Iris pigment epithelial cell (primary cell): ENCODE measurements around the gene ADGRD1.
"Not testable (repeated sequence)": the region's sequence is repeated elsewhere in the genome, so short reads cannot be mapped to it uniquely, and the experiment has no call there.

ENCODE experiments used
- DNase-seq: peaks from one replicate; pipeline ENCODE4 v3.0.0-alpha.2; 2011; ENCODE audit warnings: low read depth

Gene ADGRD1

DNA sequence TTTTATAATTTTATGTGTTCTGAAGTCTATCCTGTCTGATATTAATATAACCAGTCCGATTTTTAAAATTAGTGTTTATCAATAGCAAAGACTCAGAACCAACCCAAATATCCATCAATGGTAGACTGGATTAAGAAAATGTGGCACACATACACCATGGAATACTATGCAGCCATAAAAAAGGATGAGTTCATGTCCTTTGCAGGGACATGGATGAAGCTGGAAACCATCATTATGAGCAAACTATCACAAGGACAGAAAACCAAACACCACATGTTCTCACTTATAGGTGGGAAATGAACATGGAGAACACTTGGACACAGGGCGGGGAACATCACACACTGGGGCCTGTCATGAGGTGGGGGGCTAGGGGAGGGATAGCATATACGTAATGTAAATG, 16.2 kb upstream of the ADGRD1 start:
- not testable (repeated sequence) for DNase-seq

DNA sequence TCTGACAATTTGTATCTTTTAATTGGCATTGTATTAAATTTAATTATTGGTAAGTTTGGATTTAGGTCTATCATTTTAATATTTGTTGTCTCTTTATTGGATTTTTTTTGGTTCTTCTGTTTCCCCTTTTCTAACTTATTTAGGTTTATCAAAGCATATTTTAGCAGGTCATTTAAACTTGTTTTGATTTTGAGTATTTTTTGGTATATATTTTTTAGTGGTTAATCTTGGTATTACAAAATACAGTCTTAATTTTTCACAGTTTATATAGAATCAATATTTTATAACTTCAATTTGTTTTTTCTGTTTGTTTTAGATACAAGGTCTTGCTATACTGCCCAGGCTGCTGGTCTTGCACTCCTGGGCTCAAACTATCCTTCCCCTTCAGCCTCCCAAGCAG, 15.5 kb upstream of the ADGRD1 start:
- no peak for DNase-seq

DNA sequence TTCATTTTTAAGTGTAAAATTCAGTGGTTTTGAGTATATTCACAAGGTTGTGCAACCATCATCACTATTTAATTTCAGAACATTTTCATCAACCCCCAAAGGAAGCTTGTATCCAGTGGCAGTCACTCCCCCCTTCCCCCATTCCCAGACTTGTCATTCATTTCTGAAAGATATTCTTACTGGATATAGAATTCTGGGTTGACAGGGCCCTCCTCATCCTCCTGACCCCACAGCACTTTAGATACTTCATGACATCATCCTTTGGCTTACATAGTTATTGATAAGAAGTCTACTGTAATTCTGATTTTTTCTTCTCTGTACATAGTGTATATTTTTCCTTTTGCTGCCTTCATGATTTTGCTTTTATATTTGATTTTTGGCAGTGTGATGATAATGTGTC, 8.8 kb upstream of the ADGRD1 start:
- DNase-seq: no peak

DNA sequence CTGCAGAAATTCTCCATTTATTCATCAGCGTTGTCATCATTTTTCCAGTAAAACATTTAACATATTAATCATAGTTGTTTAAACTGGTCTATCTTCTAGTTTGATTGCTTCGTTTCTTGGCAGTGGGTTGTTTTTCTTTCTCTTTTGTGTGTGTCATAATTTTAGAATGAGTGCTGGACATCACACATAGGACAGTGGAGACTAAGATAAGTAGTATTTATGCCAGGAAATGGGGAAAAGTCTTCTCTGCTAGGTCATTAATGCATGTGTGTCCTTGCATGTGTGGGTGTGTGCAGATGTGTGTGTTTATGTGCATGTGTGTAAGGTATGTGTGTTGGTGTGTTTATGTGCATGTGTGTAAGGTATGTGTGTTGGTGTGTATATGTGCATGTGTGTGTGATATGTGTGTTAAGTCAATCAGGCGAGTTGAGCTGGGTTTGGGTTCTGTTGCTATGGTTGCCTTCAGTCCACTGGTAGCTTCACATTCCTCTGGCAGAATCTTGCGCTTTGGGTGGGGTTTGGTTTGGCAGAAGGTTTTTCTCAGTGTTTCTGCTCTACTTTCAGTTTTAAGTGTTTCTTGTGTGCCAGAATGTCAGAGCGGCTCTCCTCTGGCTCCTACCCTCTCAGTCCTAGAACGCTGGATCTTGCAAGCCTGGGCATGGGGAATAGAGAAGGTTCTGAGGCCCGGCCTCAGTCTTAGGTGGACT, 7.8 kb upstream of the ADGRD1 start:
- DNase-seq: peak; percentile 32

DNA sequence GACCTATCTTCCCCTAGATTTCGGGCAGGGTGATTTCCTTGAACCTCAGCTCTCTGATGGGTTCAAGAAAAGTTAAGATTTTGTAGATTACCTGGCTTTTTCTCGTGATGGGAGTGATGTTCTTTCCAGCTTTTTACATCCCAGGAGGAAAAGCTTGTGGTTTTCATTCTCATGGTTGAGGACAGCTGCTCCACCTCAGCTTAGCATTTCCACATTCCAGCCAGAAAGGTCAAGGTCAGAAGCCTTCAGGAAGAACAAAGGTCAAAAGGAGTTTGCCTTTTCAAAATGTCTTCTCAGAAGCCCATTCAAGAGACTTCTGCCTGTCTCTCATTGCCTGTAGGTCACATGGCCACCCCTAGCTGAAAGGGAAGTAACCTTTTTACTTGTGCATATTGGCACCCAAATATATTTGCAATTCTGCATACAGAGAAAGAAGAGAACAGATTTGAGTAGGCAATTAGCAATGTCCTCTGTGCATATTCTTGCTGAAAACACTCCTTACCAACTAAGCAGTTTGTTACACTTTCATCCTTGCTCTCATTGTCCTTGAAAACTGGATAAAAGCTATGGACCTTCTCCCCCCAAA, 6.6 kb upstream of the ADGRD1 start:
- DNase-seq: no peak

DNA sequence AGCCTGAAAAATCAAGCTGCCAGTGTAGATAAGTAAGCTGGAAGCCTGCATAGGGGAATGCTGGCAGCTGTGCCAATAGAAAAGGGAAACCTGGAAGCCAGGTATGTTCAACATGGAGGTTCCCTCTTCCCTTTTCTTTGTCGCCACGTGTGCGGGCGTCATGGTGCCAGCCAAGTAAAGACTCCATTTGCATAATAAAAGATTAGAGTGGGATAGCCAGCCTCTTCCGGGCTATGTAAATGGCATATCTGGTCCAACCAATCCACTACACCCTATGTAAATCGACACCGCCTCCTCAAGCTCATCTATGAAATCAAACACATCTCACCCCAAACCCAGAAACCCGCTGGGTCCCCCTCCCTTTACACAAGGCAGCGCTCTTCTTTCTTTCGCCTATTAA, 5.6 kb upstream of the ADGRD1 start:
- no peak for DNase-seq

DNA sequence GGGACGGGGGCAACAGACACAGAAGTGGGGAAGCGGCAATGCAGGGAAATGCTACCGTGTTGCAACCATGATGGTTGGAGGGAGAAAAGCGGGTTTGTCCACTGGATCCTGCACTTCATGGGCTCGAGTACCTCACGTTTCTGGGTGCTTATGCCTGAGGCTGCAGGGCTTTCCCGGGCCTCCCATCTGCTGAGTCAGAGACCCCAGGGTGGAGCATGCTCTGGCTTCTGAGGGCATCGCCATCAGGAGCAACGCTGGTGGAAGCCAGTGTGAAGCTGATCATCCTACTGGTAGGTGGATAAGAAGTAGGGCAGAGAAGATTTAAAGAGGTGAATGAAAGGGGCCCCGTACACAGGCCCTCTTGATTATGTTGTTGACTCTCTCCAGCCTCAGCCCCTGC, 5.0 kb upstream of the ADGRD1 start:
- no peak for DNase-seq

DNA sequence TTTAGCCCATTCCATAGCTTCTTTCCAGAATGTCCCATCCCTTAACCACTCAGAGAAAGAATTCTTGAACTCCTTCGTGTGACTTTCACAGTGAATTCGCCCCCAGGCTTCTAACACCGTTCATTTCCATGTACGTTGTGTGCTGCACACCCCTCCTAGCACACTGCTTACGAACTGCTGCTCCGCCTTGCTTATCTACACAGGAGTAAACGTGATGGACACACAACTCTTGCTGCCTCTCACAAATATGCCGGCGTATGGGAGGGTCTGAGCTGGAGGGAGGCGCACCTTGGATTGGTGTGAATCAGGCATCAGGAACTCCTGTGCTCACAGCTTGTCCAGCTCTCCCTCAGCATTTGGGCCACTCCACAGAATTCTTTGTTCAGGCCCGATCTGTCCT, 3.9 kb upstream of the ADGRD1 start:
- DNase-seq: no peak

DNA sequence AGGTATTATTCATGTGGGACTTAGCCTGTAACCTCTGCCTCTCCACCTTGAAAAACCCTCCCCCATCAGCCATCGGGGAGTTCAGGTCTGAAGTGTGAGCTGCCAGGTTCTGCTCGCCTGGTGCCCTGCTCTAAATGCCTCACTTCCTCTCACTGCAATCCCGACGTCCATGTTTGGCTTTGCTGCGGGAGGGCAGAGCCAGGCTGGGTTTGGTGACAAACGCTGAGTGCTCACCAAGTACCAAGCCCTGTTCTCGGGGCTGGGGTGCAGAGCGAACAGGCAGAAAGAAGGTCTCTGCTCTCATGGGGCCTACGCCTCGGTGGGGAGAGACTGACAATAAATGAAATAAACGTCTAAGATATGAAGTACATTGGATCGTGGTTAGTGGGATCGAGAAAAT, 2.1 kb upstream of the ADGRD1 start:
- no peak for DNase-seq

DNA sequence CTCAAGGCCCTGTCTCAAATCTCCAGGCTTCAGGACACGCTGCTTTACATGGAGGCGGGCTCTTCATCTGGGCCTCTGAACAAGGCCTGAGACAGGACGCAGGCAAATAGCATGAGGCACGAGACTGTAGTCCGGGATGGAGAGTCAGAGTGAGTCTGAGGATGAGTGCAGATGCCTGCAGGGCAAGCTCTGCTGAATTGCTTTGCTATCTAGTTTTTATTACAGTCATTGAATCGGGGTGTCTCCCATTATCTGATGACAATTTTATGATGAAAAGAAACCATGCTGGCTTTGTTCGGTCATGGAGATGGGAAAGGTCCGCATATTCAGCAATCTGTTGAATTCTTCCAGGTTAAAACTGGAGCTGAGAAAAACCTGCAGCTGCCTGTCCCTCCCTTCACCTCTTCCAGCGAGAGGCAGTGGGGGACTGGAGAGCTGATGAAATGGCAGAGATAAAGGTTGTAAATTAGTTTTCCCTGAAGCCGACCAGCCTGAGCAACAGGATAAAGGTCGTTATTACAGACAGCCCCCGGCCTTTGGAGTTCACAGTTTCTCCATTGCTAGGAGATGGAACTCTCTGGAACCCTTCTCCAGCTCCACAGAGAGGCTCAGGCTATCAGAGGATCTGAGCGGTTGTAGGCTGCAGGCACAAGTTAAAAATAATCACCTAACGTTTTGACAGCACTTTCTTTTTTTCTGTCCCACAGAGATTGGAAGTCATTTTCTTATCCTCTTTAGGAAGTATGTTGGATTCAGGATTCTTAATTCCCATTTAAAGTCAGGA, 1.3 kb upstream of the ADGRD1 start:
- no peak for DNase-seq

DNA sequence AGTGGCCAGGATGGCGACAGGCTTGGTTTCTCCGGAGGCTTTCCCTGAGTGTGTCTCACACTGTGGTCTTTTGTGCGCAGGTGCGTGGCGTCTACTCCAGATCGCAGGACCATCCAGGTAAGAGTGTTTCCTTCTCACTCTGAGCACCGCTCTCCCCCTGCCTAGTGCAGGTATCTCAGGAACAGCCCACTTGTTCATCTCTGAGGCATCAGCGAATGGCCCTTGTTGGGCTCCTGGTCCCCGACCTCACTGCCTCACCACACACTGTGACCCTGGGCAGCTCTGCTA, 781 bp downstream of the ADGRD1 start:
- no peak for DNase-seq

DNA sequence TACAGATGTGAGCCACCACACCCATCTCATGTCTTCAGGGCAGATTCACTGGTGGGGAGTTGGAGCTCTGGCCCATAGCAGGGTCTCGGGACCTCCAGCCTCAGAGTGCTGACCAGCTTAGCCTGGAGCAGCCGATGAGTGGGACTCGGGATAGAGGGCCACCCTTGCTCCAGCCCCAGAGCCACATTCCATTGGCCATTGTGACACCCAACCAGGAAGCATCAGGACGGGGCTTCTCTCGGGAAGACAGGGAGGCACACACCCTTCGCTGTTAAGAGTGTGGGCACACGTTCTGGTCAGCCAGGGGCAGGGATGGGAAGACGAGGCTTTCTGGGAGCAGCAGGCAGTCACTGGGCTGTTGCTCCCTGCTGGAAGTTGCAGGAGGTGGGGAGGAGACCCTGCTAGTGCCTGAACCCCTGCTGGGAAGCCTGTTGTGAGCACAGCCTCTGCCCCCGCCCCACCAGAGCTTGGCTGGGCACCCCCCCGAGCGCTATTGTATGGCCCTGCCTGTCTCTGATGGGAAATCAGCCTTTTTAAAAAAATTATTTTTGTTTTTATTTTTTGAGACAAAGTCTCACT, 1.6 kb downstream of the ADGRD1 start:
- DNase-seq: no peak

DNA sequence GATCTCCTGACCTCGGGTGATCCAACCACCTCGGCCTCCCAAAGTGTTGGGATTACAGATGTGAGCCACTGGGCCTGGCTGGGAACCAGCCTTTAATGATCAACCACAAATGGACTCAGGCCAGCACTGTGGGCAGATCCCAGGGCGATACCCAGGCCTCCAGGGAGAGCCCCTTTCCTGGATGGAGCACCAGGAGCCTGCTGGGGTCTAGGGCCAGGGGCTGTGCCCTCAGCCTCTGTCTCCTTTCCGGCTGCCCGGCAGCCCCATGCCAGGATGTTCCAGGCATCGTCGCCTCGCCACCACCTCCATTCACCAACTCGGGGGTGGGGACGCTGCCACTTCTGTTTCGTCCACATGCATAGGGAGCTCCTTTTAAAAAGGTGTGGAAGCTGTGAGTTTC, 2.3 kb downstream of the ADGRD1 start:
- DNase-seq: no peak

DNA sequence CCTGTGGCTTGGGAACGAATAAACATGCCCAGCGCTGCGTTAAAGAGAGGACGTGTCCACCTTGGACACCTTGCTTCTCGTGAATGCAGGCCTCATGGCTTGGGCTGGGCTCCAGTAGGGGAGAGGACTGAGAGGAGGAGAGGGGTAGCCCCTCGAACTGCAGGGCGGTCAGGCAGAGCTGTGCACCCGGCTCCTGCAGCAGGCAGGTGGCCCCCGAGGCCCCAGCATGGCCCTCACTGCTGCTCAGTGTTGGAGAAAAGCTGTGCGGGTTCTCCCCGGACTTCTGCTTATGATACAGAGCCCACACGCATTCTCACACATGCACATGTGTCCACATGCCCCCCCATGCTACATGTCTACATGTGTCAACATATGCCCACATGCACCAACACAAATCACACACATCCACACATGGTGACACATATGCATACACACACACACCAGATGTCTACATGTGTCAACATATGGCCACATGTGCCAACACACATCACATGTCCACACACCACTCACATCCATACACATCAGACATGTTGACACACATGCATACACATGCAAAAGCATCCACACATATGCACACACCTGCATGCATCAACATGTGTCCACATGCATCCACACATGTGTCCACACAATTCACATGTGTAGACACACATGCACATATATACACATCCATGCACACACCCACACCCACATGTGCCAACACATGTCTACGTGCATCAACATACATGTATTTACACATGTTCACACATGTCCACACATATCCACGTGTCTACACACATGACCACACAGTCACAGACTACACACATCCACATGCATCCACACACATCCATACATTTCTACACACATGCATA, 3.0 kb downstream of the ADGRD1 start:
- DNase-seq: no peak

DNA sequence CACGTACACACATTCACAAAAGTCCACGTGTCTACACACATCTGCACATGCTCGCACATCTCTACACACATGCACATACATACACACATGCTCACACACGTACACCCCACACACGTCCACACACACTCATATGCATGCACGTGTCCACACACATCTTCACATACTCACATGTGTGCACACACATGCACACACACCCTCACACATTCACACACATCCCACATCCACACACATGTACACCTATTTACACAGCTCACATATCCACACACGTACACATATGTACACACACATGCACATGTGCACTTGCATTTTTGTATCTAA, 3.6 kb downstream of the ADGRD1 start:
- no peak for DNase-seq

DNA sequence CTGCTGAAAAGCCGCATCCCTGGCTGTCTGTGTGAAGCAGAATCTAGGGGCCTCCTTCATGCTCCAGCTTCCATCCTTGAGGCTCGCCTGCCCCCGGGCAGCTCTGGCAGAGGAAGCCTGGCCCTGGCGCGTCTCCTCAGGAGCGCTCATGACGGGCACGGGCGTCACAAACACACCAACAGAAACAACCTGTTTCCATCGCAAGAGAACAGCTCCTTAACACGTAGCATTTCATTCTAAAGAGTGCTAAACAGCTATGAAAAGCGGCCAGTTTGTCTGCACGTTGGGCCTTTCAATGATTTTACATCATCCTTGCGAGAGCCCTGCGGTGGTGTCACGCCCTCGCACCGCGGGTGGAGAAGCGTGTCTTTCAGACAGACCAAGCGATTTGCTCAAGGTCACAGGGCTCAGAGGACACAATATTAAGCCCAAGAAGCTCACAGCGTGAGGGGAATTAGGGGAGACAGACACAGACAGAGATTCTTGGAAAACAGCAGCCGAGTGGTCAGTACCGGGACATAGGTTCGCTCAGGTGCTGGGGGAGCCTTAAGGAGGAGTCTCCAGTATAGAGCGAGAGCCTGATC, 4.9 kb downstream of the ADGRD1 start:
- no peak for DNase-seq

DNA sequence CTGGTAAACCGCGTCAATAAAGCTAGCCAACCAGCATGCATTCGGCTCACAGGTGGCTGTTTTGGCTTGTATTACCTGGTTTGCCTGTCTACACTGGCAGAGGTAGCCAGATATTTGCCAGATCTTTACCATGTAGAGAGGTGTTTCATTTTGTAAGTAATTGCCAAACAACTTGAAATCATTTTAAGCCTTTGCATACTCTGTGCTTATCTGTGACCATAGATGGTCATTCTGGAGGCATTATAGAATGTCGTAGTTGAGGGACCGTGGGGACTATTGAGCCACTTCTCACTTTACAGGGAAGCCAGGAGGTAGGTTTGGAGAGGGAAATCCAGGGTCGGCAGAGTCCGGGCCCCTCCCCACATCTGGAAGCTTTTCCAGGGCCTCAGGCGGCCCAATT, 5.9 kb downstream of the ADGRD1 start:
- DNase-seq: no peak

DNA sequence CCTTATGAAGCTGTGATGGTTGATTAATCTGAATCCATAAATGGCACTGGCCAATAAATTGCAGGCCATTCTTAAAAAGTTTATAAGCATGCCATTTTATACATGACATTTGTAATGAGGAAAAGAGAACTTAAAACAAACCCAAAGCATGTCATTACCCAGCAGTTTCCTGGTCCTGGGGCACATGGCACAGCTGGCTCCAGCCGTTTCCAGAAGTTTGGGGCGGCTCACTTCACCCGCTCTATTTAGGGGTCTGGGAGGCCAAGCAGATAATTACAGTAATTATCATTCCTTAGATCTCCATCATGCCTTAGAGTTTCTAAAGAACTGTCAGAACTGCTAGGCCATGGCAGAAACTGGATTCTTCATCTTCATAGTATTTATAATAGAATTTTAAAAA, 6.4 kb downstream of the ADGRD1 start:
- no peak for DNase-seq

DNA sequence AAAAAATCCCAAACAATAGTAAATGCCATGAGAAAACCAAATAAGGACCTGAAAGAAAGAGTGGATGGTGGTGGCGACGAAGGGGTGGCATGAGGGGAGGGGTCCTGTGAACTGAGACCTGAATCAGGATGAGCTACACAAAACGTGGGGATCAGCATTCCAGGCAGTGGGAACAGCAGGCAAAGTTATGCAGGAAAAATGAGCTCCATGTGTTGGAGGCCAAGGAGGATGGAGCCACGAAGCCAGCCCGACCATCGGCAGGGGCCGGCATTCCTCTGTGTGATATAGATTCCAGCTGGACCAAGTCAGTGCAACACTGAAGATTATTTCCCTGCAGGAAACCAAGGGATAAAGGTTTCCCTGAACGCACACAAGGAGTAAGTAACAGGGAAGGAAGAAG, 7.1 kb downstream of the ADGRD1 start:
- DNase-seq: no peak

DNA sequence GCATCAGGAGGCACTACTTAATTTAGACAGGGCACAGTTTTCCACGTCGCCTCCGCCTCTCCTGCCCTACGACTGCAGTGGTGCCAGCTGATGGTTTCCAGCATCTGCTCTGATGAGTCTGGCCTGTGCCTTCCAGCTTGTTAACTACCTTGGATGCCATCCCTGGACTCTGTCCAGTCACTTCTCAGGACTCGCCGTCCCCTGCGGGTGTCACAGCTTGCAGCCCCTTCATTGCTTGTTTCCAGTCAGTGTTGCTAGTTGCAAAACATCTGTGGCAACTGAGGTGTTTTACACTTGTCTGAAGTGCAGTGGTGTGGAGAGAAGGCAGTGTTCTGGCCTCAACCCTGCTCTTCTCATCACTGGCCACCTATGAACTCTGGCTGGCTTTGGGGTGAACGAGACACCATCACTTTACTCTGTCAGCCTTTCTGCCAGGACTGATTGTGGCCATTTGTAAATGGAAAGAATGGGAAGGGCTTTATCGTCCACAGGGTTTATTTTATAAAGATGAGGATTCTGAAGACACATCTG, 8.3 kb downstream of the ADGRD1 start:
- no peak for DNase-seq

DNA sequence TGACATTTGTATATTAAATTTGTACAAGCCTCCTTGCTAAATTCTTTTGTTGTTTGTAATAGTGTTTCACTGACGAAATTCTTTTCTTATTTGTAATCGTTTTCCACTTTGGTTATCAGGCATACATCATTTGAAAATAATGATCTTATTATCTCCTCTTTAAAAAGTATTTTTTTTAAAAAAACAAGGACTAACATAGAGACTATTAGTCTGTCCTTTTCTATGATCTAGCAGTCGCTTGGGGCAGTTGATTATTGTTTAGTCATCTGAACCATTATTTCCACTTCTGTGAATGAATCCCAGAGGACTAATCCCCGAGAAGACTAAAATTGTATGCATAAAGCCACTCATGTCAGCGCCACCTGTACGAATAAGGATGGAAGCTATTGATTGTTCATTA, 11.5 kb downstream of the ADGRD1 start:
- peak; percentile 14 for DNase-seq

DNA sequence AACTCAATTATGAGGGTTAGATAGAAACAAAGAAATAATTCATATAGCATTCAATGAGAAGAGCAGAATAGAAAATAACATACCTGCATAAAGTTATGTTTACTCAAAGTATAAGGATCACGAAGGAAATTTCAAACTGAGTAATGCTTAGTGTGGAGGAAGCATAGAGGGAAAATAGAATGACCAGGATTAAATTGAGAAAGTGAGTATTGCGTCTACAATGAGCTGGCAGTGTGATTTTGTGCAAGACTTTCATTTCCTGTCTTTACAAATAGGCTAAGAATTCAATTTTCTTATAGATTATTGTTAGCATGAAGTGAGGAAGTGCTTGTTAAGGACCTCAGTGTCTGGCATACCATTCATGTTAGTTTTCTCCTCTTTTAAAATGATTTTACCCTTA, 12.0 kb downstream of the ADGRD1 start:
- peak; percentile 63 for DNase-seq
